B cell (primary cell): ENCODE results near the gene MICU1. TPM values are rescaled to one million over a fixed set of nuclear protein-coding genes. Genes with fewer than 3 reads are reported as not detected.
A peak's percentile ranks its signal among the peaks of the same experiment; 100 is the strongest.

Experiments
- ATAC-seq: fragments of 200-7000 bp; cut with Tn5 transposase; one replicate; pipeline ENCODE4 v1.10.0; 2021; ENCODE audit warnings: low read depth, mild to moderate bottlenecking, moderate number of reproducible peaks, moderate library complexity
- CTCF ChIA-PET: fragments of 350-600 bp; sonication (Branson Sonifier 250); formaldehyde crosslinking; loops from one replicate; lab custom pipeline; 2021; ENCODE audit warnings: antibody characterized with exemption, inconsistent platforms; lab: Charles Lee
- POLR2A ChIA-PET: fragments of 350-600 bp; sonication (Branson Sonifier 250); formaldehyde crosslinking; loops from one replicate; lab custom pipeline; 2021; ENCODE audit warnings: antibody characterized with exemption; lab: Charles Lee
- DNase-seq: peaks from one replicate; pipeline ENCODE4 v3.0.0; 2013
- H2AFZ ChIP-seq: 2 replicates; pipeline ENCODE4 v1.6.1; 2012; ENCODE audit warnings: mild to moderate bottlenecking, low read depth, low read length; ENCODE audit not compliant: insufficient read depth, poor library complexity, severe bottlenecking
- H3K27ac ChIP-seq, 2 donors: 1 replicate in 1 of 2; 2 replicates in 1 of 2; pipeline ENCODE4 v1.5.1; 2012 to 2013; ENCODE audit warnings: low read length in 2 of 2, mild to moderate bottlenecking in 2 of 2, moderate library complexity in 1 of 2
- H3K27me3 ChIP-seq, 4 experiments: fragments of 200-600 bp in 1 of 4; sonication (generic) in 1 of 4; replicated peaks in 1 of 4; 1 replicate in 2 of 4; 2 replicates in 2 of 4; pipeline versions ENCODE4 v1.6.1 to v1.7.0; 2013 to 2016; ENCODE audit warnings: low read length in 3 of 4, mild to moderate bottlenecking in 2 of 4, mixed read lengths in 1 of 4, moderate library complexity in 1 of 4; ENCODE audit not compliant: insufficient read depth in 4 of 4, control insufficient read depth in 3 of 4; ENCODE audit errors: control extremely low read depth in 1 of 4
- H3K36me3 ChIP-seq, 2 experiments: replicated peaks in 1 of 2; 1 replicate in 1 of 2; 2 replicates in 1 of 2; pipeline versions ENCODE4 v1.6.1 to v1.7.1; 2013; ENCODE audit warnings: low read length in 1 of 2; ENCODE audit not compliant: insufficient read depth in 2 of 2, control insufficient read depth in 1 of 2; ENCODE audit errors: control extremely low read depth in 1 of 2, extremely low read depth in 1 of 2
- H3K4me1 ChIP-seq, 2 donors: fragments of 200-600 bp in 1 of 2; sonication (generic) in 1 of 2; 1 replicate in 1 of 2; 2 replicates in 1 of 2; pipeline versions ENCODE4 v1.5.1 to v1.6.1; 2013 to 2017; ENCODE audit warnings: low read length in 2 of 2; ENCODE audit not compliant: control insufficient read depth in 2 of 2, insufficient read depth in 2 of 2
- H3K4me2 ChIP-seq: replicated peaks from 2 replicates; pipeline ENCODE3; 2012; ENCODE audit warnings: mild to moderate bottlenecking, low read depth, low read length; ENCODE audit not compliant: poor library complexity, severe bottlenecking
- H3K4me3 ChIP-seq, 5 experiments: fragments of 200-600 bp in 1 of 5; sonication (generic) in 1 of 5; 1 replicate in 3 of 5; 2 replicates in 2 of 5; pipeline versions ENCODE4 v1.5.1 to v1.7.0; 2011 to 2016; ENCODE audit warnings: low read length in 4 of 5, mild to moderate bottlenecking in 4 of 5, low read depth in 2 of 5, control low read depth in 1 of 5, moderate library complexity in 1 of 5; ENCODE audit not compliant: insufficient read depth in 1 of 5; ENCODE audit errors: control extremely low read depth in 1 of 5, extremely low read depth in 1 of 5
- H3K79me2 ChIP-seq: fragments of 200-600 bp; sonication (generic); one replicate; pipeline ENCODE4 v1.6.0; 2016; ENCODE audit warnings: low read length; ENCODE audit not compliant: control insufficient read depth, insufficient read depth
- H3K9ac ChIP-seq: fragments of 200-600 bp; sonication (generic); 2 replicates; pipeline ENCODE4 v1.6.1; 2017; ENCODE audit warnings: mild to moderate bottlenecking, low read length, moderate library complexity
- H3K9me3 ChIP-seq, 3 donors: one replicate each; pipeline versions ENCODE4 v1.6.1 to v1.7.1; 2013; ENCODE audit warnings: low read length in 2 of 3; ENCODE audit not compliant: control insufficient read depth in 2 of 3, insufficient read depth in 1 of 3; ENCODE audit errors: control extremely low read depth in 1 of 3
- H4K20me1 ChIP-seq: 2 replicates; pipeline ENCODE4 v1.6.0; 2012; ENCODE audit warnings: mild to moderate bottlenecking, low read length; ENCODE audit not compliant: insufficient read depth, control insufficient read depth, poor library complexity, severe bottlenecking
- H3K27ac Mint-ChIP-seq: one replicate; pipeline ENCODE4 v1.8.0; 2021; ENCODE audit warnings: mixed read lengths
- H3K27me3 Mint-ChIP-seq: one replicate; pipeline ENCODE4 v1.8.0; 2021; ENCODE audit warnings: mixed read lengths
- H3K4me1 Mint-ChIP-seq: one replicate; pipeline ENCODE4 v1.8.0; 2021; ENCODE audit warnings: mixed read lengths
- H3K4me3 Mint-ChIP-seq: one replicate; pipeline ENCODE4 v1.8.0; 2021; ENCODE audit warnings: mixed read lengths
- H3K9me3 Mint-ChIP-seq: one replicate; pipeline ENCODE4 v1.8.0; 2022; ENCODE audit warnings: mixed read lengths; ENCODE audit not compliant: insufficient read depth
- EZH2 ChIP-seq: IDR thresholded peaks from 2 replicates; pipeline ENCODE4 v1.6.1; 2012; ENCODE audit warnings: borderline replicate concordance, low read depth, mild to moderate bottlenecking, moderate library complexity, low read length; ENCODE audit not compliant: insufficient read depth, poor library complexity, severe bottlenecking
- WGBS: methylation state at CpG from one replicate; pipeline ENCODE4 v1.1.5; 2013; ENCODE audit warnings: missing lambda C conversion rate; ENCODE audit not compliant: insufficient coverage; 5-methylcytosine and 5-hydroxymethylcytosine counted together
- intact Hi-C: fragments of 100-400 bp; cut with micrococcal nuclease; formaldehyde crosslinking; loops from one replicate; pipeline ENCODE4 v1.10.0; 2022
- polyA plus RNA-seq: library from polyadenylated mRNA; depleted of rRNA; stranded (reverse); fragments of >200 nt; gene quantifications from 2 replicates; pipeline ENCODE4 v1.2.3, GENCODE V29; 2012
- total RNA-seq, 2 donors: library from RNA; stranded (reverse); fragments of 120-200 nt in 1 of 2; gene quantifications; 1 replicate in 1 of 2; 2 replicates in 1 of 2; pipeline versions ENCODE4 v1.2.3 to v1.2.4, GENCODE V29; 2013 to 2022
- TF ChIP-seq, protein P1 (sequence below): fragments of 200-600 bp; IDR thresholded peaks from one replicate; pipeline ENCODE4 v1.8.0; 2022; ENCODE audit warnings: antibody characterized with exemption, mild to moderate bottlenecking

MICU1 gene
- total and polyA plus RNA-seq, 2 donors (not counting 1 experiment from before 2014, with no cell fraction given) = 12.0 to 34.7 TPM

GRCh38 chr10:72337039-72337629, 288.7 kb downstream of the MICU1 start:
- H3K4me3 ChIP-seq = no peak overlapping the region
- Mint-ChIP-seq H3K27ac (peak overlapping the region; percentile 27), H3K4me1 (peaks cover 60% of the 10 kb centered on the region), H3K9me3 (no peaks in the 10 kb centered on the region), H3K27me3 (no peaks in the 10 kb centered on the region), H3K4me3 (no peak overlapping the region)
- ChIA-PET CTCF (interaction anchor here (0.6 to 13.9 kb wide), 56 partner anchors 8 to 502 kb away, joined by 3 to 333 read pairs (median 5); partner anchors contain the start of genes ANAPC16, ASCC1, DDIT4 and DNAJB12), POLR2A (interaction anchor here (1.1 to 6.2 kb wide), 6 partner anchors 12 to 205 kb away, joined by 3 to 73 read pairs (median 4); no protein-coding TSS in a partner anchor)
- H2AFZ ChIP-seq = no peak overlapping the region
- ATAC-seq = no peak
- TF ChIP-seq, protein P1, sequence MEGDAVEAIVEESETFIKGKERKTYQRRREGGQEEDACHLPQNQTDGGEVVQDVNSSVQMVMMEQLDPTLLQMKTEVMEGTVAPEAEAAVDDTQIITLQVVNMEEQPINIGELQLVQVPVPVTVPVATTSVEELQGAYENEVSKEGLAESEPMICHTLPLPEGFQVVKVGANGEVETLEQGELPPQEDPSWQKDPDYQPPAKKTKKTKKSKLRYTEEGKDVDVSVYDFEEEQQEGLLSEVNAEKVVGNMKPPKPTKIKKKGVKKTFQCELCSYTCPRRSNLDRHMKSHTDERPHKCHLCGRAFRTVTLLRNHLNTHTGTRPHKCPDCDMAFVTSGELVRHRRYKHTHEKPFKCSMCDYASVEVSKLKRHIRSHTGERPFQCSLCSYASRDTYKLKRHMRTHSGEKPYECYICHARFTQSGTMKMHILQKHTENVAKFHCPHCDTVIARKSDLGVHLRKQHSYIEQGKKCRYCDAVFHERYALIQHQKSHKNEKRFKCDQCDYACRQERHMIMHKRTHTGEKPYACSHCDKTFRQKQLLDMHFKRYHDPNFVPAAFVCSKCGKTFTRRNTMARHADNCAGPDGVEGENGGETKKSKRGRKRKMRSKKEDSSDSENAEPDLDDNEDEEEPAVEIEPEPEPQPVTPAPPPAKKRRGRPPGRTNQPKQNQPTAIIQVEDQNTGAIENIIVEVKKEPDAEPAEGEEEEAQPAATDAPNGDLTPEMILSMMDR = peak; percentile 98
- no peak for TF ChIP-seq EZH2
- H4K20me1 ChIP-seq = peaks cover 4% of the 10 kb centered on the region
- no peaks in the 10 kb centered on the region for H3K9me3 ChIP-seq
- peaks cover 4% of the 10 kb centered on the region for H3K79me2 ChIP-seq
- WGBS = 25% methylated on average over 3 of the region's 5 CpGs
- intact Hi-C loops = loop anchor here (1.0 to 5.0 kb wide), 2 partner anchors 211 to 250 kb away; partner anchors contain the start of gene SPOCK2
- DNase-seq = peak; percentile 78
- no peaks in the 10 kb centered on the region for H3K27me3 ChIP-seq
- H3K4me1 ChIP-seq = peaks cover 51 to 61% of the 10 kb centered on the region in 2 donors
- no peak overlapping the region for H3K27ac ChIP-seq
- H3K4me2 ChIP-seq = peak overlapping the region; percentile 31
- H3K36me3 ChIP-seq = peaks cover 0 to 34% of the 10 kb centered on the region in 2 experiments
- no peak overlapping the region for H3K9ac ChIP-seq
